A549 treated with GW870086 at 1 μM for 4 hours (cell line): ENCODE results near the gene XRRA1. TPM values are rescaled to one million over a fixed set of nuclear protein-coding genes. Genes with fewer than 3 reads are reported as not detected.

Experiments
- total RNA-seq: library from RNA; stranded (reverse); fragments of 200-300 nt; extraction: Qiagen RNA extraction; gene quantifications from 5 replicates; pipeline ENCODE4 v1.2.3, GENCODE V29; 2022; ENCODE audit warnings: low read depth

XRRA1 gene, protein sequence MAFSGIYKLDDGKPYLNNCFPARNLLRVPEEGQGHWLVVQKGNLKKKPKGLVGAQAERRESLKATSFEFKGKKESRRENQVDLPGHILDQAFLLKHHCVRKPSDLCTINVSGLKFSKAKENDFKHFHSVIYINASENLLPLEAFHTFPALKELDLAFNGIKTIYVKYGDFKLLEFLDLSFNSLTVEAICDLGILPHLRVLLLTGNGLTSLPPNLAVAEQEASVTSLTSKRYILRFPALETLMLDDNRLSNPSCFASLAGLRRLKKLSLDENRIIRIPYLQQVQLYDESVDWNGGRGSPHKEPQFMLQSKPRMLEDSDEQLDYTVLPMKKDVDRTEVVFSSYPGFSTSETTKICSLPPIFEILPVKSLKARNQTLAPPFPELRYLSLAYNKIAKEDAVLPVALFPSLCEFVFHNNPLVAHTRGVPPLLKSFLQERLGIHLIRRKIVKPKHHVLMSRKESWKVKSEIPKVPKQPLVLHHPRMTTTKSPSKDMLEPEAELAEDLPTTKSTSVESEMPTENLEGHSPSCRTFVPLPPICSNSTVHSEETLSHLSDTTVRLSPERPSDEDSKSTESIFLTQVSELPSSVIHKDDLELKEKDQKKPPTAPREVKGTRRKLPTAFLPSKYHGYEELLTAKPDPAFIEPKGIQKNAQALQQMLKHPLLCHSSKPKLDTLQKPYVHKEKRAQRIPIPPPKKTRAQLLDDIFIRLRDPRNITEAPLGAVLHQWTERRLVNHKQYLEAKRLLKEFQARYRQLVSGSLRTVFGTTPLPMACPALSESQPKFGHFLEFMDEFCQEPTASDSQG
- 4.4 to 6.1 TPM (median 5.4 TPM) in 5 replicates for total RNA-seq

DNA sequence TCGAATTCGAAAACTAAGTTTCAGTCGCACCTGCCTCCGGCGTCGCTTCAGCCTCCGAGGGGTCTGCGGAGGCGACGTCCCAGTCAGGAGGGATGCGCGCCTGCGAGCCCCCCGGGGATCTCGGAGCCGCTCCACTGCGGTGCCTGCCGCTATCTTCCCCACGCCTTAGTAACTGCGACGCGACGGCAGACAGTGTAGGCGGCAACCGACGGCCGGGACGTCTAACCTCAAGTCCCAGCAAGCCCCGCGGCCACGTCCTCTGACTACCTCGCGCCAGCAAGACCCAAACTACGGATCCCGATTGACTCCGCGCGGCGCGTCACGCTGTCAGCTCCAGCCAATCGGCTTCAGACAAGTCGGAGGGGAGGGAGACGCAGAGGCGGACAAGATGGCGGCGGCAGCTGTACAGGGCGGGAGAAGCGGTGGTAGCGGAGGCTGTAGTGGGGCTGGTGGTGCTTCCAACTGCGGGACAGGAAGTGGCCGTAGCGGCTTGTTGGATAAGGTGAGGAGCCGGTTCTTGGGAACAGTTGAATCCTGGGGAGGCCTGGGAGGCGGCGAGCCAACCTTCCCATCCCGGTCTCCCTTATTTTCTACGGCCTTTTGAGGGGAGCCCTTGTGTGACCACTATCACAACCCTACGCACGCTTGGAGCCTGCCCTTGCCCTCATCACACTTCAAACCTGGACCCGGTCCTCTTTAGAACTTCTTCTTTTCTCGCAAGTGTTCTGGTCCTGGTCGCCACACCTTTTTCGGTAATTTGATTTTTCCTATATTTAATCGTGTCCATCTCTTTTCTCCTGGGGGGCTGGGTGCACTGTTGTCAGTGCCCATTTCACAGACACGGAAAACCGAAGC, at the start of gene XRRA1, which contains the start of gene SPCS2:
TSS of gene XRRA1 (minus strand) at position 194 of the 855 bp plus-strand sequence. CDS start 8,213 bp downstream, outside the sequence.
TSS of gene SPCS2 (plus strand) at position 369 of the 855 bp plus-strand sequence. CDS start at position 389, 20 bp downstream.

DNA sequence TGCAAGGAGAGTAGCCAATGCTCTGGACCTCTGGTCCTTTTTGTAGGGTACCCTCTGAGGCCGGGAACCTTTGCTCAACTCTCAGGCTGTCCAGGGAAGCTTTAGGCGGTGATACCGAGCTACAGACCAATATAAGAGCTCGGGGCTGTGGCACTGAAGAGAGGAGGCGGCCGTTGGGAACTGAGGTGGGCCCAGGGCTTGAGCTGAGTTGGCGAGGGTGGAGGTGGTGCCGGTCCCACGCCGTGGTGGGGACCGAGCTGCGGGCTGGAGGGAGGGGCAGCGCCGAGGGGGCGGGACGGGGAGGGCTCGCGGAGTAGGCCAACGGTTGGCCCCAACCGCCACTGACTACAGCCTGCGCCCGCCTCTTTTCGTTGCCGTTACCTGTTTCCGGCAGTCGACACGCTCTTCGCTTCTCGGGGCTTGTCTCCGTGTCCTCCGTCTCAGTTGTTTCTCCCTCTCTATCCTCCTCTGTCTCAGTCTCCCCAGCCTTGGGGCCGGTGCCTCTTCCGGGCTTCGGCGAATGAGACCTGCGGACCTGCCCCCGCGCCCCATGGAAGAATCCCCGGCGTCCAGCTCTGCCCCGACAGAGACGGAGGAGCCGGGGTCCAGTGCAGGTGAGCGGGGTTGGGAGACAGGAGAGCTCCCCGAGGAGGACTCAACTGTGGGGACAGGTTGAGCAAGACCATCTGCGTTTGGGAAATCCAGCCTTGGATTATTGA, 39.8 kb upstream of the XRRA1 start, which contains the start of gene NEU3:
TSS of gene NEU3 (plus strand) at position 393 of the 719 bp plus-strand sequence. CDS start at position 521, 128 bp downstream.

Other genes with a start within 250 kb of the XRRA1 start
- 2.9 to 4.8 TPM (median 4.2 TPM) in 5 replicates for gene CHRDL2, start 217.7 kb downstream of the XRRA1 start, total RNA-seq
- gene RNF169, start 200.2 kb downstream of the XRRA1 start, total RNA-seq: 4.0 to 5.5 TPM (median 5.1 TPM) in 5 replicates
- 232 to 294 TPM (median 239 TPM) in 5 replicates for gene SPCS2, start 175 bp upstream of the XRRA1 start, total RNA-seq
- gene NEU3, start 39.8 kb upstream of the XRRA1 start, total RNA-seq: 2.5 to 4.6 TPM (median 4.2 TPM) in 5 replicates
- gene OR2AT4, start 147.8 kb upstream of the XRRA1 start, total RNA-seq: not detected in 5 replicates
- 2.9 to 4.5 TPM (median 3.1 TPM) in 5 replicates for gene SLCO2B1, start 202.0 kb upstream of the XRRA1 start, total RNA-seq